Neutrophil (primary cell): ENCODE results near the gene KDELR3.

Source experiments
- H3K27ac ChIP-seq: fragments of 200-600 bp; sonication (generic); 2 replicates; pipeline ENCODE4 v1.5.1; 2016; ENCODE audit warnings: mild to moderate bottlenecking, moderate library complexity
- H3K27me3 ChIP-seq: fragments of 200-600 bp; sonication (generic); 2 replicates; pipeline ENCODE4 v1.6.0; 2016; ENCODE audit warnings: mild to moderate bottlenecking
- H3K36me3 ChIP-seq: fragments of 200-600 bp; sonication (generic); 2 replicates; pipeline ENCODE4 v1.5.1; 2017
- H3K4me1 ChIP-seq, 2 experiments: fragments of 200-600 bp in 1 of 2; sonication (generic) in 1 of 2; 1 replicate in 1 of 2; 2 replicates in 1 of 2; pipeline versions ENCODE4 v1.5.1 to v1.6.1; 2013 to 2016; ENCODE audit warnings: low read depth in 1 of 2, low read length in 1 of 2, mild to moderate bottlenecking in 1 of 2, moderate library complexity in 1 of 2; ENCODE audit not compliant: control insufficient read depth in 1 of 2, insufficient read depth in 1 of 2
- H3K4me3 ChIP-seq, 2 experiments: fragments of 200-600 bp in 1 of 2; sonication (generic) in 1 of 2; 1 replicate in 1 of 2; 2 replicates in 1 of 2; pipeline ENCODE4 v1.5.1; 2013 to 2016; ENCODE audit warnings: low read depth in 1 of 2, low read length in 1 of 2, mild to moderate bottlenecking in 1 of 2, moderate library complexity in 1 of 2
- H3K9me3 ChIP-seq: fragments of 200-600 bp; sonication (generic); 2 replicates; pipeline ENCODE4 v1.5.1; 2016
- TF ChIP-seq, protein P1 (sequence below): fragments of 200-600 bp; sonication (generic); IDR thresholded peaks from 2 replicates; pipeline ENCODE4 v1.5.1; 2016; ENCODE audit warnings: antibody characterized with exemption

Gene KDELR3

DNA sequence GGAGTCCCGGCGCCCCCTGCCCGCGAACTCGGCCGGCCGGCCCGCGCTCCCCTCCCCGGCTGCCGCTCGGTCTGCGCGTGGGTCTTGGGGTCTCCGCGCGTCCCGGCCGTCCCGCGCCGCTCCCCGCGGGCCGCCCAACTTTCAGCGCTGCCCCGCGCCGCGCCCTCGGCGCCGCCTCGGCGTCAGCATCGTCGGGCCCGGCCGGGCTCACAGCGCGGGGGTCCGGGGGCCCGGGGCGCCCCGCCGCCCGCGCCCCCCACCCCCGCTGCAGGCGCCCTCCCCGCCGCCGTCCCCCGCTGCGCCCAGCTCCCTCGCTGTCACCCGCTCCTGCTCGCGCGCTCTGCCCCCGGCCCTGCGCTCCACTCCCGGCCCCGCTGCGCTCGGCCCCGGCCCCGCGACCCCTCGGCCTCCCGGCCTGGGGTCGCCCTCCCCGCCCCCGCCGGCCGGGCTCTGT is 12.8 kb upstream of the KDELR3 start, which contains the start of gene KCNJ4:
TSS of gene KCNJ4 (minus strand) at position 124 of the 454 bp plus-strand sequence. CDS start 27,067 bp downstream, outside the sequence.
- Histone ChIP-seq H3K4me1 (peaks cover 0 to 6% of the 10 kb centered on the region in 2 experiments), H3K27ac (no peak within 1 kb of the TSS), H3K9me3 (no peaks in the 10 kb centered on the region), H3K36me3 (no peaks in the 10 kb centered on the region), H3K27me3 (peaks cover 99% of the 10 kb centered on the region), H3K4me3 (no peak within 1 kb of the TSS)
- TF ChIP-seq, protein P1, sequence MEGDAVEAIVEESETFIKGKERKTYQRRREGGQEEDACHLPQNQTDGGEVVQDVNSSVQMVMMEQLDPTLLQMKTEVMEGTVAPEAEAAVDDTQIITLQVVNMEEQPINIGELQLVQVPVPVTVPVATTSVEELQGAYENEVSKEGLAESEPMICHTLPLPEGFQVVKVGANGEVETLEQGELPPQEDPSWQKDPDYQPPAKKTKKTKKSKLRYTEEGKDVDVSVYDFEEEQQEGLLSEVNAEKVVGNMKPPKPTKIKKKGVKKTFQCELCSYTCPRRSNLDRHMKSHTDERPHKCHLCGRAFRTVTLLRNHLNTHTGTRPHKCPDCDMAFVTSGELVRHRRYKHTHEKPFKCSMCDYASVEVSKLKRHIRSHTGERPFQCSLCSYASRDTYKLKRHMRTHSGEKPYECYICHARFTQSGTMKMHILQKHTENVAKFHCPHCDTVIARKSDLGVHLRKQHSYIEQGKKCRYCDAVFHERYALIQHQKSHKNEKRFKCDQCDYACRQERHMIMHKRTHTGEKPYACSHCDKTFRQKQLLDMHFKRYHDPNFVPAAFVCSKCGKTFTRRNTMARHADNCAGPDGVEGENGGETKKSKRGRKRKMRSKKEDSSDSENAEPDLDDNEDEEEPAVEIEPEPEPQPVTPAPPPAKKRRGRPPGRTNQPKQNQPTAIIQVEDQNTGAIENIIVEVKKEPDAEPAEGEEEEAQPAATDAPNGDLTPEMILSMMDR = no peak

DNA sequence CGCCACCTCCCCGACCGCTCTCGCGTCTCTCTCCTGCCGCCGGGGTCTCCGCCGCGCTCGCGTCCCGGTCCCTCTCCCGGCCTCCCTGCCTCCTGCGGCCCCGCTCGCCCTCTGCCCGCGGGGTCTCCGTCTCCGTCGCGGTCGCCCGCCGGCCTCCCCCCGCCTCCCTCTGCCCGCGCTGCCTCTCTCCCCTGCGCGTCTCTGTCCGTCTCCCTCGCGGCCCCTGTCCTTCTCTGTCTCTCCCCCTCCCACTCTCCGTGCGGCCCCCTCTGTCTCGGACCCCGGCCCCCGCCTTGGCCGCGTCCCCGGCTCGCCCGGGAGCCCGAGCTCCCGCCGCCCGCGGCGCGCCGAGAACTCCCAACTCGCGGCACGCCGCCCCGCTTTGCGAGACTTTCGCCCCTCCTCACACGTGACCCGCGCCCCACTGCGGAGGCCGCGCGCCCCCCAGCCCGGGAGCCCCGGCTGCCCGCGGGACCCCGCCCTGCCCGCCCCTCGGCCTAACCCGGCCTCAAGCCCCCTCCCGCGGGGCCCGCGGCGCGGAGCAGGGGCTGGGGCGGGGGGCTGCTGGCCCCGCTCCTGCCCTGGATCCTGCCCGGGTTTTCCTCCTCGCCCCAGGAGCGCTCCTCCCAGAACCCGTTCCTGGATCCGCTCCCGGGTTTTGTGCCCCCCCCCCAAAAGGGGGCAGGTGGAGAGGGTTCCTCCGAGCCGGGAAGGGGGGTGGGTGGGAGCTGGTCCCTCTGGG is 12.2 kb upstream of the KDELR3 start:
- no peaks in the 10 kb centered on the region for H3K36me3 ChIP-seq
- peaks cover 99% of the 10 kb centered on the region for H3K27me3 ChIP-seq
- TF ChIP-seq, protein P1 = no peak
- peaks cover 0 to 6% of the 10 kb centered on the region in 2 experiments for H3K4me1 ChIP-seq
- H3K9me3 ChIP-seq = no peaks in the 10 kb centered on the region
- no peak overlapping the region for H3K4me3 ChIP-seq
- H3K27ac ChIP-seq = no peak overlapping the region

DNA sequence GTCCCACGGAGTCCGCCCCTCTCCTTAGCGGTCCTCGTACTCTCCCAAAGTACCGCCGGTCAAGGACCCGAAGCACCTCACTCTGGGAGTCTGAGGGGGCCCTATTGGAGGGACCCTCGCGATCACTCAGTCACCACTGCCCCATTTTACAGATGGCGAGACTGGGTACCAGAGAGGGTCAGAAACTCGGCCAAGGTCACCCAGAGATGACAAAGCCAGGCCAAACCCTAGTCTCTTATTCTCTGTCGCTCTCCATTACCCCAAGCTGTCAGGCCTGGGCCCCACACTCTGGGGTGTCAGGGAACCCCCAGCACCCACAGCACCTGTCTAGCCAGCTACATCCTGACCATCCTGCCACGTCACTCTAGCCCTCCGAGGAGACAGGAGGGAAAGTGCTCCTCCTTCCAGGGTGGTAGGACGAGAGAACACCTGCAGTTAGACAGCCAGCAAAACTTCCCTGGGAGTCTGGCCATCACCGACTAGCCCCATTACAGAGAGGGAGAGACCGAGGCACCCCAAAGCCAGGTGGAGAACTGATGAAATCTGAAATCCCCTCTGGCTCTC is 11.5 kb upstream of the KDELR3 start:
- H3K4me3 ChIP-seq = no peak overlapping the region
- H3K4me1 ChIP-seq = peaks cover 0 to 6% of the 10 kb centered on the region in 2 experiments
- TF ChIP-seq, protein P1 = no peak
- H3K9me3 ChIP-seq = no peaks in the 10 kb centered on the region
- no peak overlapping the region for H3K27ac ChIP-seq
- no peaks in the 10 kb centered on the region for H3K36me3 ChIP-seq
- H3K27me3 ChIP-seq = peaks cover 99% of the 10 kb centered on the region

DNA sequence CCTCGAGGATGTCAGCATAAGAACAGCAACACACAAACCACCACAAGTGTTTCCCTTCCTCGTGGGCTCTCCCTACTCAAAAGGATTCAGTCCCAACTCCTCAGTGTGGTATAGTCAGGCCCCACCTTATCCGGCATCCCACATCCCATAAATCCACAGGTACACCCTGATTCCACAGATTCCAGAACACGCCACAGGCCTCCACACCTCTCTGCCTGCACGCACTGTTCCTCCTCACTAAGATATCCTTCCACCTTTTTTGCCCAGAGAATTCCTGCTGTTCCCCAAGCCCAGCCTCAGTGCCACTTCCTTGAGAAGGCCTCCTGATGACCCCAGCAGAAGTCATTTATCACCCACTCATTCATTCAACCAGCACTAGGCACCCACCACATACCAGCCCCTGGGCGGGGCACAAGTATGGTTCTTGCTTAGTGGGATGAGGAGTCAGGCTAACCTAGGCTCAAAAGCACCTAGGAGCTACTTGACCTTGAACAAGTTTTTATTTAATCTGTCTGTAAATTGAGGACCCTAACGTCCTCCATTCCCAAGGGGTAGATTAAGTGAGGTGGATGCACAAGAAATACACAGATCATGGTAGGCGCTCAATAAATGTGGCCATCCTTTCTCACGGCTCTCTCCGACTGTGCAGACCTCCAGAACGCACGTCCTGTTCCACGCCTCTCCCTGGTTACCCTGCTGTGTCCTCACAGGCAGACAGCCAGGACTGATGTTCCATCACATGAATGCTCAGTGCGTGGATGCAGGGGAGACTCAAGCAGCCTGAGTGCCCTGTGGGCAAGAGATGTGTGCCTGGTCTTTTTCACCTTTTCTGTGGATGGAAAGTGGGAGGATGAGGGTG is 10.8 kb upstream of the KDELR3 start:
- Histone ChIP-seq H3K27ac (no peak overlapping the region), H3K4me1 (peaks cover 0 to 10% of the 10 kb centered on the region in 2 experiments), H3K27me3 (peaks cover 99% of the 10 kb centered on the region), H3K4me3 (no peak overlapping the region), H3K9me3 (no peaks in the 10 kb centered on the region), H3K36me3 (no peaks in the 10 kb centered on the region)
- TF ChIP-seq, protein P1 = no peak

DNA sequence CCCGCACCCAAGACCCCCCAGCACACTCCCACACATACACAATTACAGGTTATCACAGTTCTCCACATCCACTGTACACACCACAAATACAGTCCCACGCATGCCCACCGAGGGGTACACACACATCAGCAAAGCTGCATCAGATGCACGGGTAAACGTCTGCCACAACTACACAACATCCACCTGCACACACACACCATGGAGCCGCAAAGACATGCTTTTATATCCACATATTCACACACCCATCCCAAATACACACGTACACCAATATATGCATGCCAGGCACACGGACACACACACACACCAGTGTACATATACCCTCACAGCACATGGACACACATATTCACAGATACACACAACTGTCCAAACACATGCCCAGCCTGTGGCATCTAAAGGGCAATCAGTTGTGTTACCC is 7.5 kb upstream of the KDELR3 start:
- Histone ChIP-seq H3K4me3 (no peak overlapping the region), H3K36me3 (no peaks in the 10 kb centered on the region), H3K4me1 (peaks cover 0 to 3% of the 10 kb centered on the region in 2 experiments), H3K27me3 (peaks cover 100% of the 10 kb centered on the region), H3K9me3 (no peaks in the 10 kb centered on the region), H3K27ac (no peak overlapping the region)
- TF ChIP-seq, protein P1 = no peak
